ENCODE results near the gene TTYH3.
"Not testable (repeated sequence)": the region's sequence is repeated elsewhere in the genome, so short reads cannot be mapped to it uniquely, and the experiment has no call there.

The TTYH3 gene, protein sequence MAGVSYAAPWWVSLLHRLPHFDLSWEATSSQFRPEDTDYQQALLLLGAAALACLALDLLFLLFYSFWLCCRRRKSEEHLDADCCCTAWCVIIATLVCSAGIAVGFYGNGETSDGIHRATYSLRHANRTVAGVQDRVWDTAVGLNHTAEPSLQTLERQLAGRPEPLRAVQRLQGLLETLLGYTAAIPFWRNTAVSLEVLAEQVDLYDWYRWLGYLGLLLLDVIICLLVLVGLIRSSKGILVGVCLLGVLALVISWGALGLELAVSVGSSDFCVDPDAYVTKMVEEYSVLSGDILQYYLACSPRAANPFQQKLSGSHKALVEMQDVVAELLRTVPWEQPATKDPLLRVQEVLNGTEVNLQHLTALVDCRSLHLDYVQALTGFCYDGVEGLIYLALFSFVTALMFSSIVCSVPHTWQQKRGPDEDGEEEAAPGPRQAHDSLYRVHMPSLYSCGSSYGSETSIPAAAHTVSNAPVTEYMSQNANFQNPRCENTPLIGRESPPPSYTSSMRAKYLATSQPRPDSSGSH

DNA sequence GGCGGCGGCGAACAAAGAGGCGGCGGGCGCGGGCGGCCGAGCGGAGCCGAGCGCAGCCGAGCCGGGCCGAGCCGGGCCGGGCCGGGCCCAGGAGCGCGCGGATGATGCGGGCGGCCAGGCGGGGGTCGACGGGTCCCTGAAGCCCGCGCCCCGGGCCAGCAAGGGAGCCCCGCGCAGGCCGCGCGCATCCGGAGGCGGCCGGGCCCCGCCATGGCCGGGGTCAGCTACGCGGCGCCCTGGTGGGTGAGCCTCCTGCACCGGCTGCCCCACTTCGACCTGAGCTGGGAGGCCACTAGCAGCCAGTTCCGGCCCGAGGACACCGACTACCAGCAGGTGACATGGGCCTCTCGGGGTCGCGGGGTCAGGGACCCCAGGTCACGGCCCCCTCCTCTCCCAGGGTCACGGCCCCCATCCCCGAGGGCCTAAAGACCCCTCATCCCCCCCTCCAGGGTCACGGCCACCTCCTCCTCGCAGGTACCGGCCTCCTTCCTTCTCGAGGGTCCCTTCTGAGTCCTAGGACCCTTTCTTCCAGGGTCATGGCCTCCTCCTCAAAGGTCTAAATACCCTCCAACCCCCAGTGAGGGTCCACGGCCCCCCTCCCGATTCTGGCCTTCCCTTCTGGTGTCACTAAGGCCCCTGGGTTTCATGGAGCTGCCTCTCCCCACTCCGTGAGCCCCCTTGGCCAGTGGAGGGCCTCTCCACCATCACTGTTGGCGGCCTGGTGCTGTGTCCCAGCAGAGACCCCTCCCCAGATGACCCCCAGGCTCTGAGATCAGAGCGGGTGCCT, at the start of gene TTYH3:
Gene TTYH3, plus strand, starts transcription at position 41 of the 787 bp plus-strand sequence. Its CDS starts 170 bp downstream, at position 211.
- no peak for DNase-seq

DNA sequence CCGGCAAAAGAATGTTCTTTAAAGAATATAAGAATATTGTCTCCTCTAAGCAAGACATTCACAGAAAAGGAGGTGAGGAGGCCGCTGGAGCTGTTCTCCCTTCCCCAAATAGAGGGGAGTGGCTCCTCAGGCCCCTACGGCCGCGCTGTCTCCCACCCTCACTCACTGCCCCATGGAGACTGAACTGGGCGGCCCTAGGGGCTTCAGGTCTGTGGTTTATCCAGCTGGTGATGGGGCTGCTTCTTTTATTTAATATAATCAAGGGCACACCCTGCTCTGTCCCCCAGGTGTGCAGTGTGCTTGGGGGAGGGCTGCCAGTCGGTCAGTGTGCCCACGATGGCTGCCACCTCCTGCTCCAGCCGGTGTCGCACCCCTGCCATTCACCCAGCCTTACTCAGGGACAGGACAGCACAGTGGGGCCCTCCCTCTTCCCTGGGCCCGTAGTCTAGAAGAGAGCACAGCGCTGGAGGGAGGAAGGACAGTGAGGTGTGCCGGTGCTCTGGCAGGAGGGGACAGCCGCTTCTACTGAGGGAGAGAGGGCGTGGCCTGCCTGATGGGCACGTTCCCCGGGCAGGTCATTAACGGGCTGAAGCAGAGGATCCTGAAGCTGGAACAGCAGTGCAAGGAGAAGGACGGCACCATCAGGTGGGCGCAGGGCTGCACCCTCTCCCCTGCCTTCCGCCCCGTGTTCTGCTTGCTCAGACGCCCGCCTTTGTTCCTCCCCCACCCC, 49.6 kb upstream of the TTYH3 start:
- DNase-seq, result no peak

DNA sequence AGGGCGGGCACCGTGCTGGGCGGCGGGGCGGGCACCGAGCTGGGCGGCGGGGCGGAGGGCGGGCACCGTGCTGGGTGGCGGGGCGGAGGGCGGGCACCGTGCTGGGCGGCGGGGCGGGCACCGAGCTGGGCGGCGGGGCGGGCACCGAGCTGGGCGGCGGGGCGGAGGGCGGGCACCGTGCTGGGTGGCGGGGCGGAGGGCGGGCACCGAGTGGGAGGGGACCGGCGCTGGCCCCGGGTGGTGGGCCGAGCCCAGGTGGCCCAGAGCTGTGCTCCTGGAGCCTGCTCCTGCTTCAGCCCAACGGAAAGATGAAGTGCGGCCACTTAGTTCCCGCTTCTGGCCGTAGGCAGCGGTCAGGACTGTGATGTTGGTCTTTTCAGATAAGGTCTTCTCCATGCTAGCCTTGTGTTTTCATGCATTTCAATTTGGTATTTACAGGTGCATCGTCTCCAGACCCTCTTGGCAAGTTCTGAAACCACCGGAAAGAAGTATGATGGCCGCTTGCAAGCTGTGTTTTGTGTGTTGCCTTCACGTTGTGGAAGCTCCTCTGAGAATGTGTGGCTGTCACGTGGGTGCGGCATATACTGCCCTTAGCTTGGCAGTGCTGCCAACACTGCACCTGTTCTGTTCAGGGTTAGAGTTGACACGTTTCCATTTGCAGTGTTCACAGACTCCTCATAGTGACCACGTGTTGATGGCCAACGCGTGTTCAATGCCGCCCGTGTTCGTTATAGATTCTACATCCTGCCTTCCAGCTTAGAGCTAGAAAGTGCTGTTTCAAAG, 47.8 kb upstream of the TTYH3 start:
- DNase-seq, result no peak

DNA sequence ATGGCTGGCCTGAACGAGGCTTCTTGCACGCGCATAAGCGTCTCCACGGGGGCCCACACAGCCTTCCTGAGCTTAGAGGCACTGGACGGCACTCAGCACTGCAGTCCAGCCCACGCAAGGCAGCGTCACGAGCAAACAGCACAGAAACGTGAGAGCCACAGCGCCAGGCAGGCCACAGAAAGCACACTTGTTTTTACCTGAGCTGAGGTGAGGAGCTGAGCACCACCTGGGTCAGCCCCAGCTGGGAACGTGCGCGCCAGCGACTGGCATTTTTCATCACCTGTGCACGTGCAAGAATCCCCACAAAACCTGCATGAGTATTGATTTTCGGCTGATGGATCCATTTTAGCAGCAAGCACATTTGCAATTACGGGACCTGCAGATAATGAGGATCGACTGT, 46.3 kb upstream of the TTYH3 start:
- no peak for DNase-seq

DNA sequence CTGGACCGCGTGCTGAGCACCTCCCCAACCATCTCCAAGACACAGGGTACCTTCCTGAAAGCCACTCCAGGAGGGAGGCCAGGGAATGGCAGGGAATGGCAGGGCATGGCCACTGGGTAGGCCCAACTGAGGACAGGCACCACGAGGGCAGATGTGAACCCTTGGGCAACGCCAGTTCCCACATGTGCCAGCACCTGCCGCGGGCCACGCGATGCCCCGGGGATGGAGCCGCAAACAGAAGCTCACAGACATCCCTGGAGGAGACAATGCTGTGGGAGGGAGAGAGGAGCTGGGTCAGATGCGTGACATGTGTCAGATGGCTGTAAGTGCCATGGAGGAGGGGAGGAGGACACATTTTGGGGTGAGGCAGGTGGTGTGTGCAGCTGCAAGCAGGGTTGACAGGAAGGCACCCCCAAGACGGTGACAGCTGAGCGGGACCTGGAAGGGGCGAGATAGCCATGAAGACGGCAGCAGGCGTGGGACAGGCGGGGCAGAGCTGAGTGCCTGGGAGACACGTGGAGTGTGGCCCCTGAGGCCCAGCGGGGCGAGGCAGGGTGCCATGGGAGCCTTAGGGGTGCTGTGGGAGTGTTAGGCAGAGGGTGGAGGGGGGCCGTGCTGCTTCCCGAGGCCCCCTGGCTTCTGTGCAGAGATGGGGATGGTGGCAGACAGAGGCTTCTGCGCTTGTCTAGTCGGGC, 45.3 kb upstream of the TTYH3 start:
- no peak for DNase-seq

DNA sequence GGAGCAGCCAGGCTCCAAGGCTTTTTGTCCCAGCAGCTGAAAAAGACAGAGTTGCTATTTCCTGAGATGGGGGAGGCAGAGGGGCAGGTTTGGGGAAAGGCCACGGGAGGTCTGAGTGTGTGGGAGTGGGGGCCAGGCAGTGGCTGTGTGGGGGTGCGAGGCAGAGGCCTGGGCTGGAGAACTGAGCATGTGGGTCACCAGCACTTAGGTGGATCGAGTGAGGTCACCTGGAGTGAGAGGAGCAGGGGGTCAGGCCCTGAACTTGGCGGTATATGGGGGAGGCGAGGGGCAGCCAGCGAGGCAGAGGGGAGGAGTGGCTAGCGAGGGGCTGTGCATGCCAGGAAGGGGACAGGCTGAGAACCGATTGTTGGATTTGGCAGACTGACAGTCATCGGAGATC, 44.7 kb upstream of the TTYH3 start:
- no peak for DNase-seq

DNA sequence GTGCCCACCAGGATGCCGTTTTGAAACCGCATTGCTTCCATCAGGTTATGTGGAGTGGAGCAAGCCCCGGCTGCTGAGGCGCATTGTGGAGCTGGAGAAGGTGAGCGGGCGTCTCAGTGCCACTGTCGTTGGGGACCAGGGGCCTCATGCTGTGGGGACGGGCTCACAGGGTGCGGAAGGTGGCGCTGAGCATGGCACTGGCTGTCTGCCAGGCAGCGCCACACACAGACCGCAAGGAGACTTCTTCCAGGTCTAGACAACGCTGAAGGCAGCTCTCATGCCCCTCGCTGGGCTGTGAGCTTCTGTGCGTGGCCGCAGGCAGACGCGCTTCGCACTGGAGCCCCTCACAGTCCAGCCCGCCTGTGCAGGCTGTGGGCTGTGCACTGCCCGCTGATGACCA, 44.0 kb upstream of the TTYH3 start:
- DNase-seq, result no peak

DNA sequence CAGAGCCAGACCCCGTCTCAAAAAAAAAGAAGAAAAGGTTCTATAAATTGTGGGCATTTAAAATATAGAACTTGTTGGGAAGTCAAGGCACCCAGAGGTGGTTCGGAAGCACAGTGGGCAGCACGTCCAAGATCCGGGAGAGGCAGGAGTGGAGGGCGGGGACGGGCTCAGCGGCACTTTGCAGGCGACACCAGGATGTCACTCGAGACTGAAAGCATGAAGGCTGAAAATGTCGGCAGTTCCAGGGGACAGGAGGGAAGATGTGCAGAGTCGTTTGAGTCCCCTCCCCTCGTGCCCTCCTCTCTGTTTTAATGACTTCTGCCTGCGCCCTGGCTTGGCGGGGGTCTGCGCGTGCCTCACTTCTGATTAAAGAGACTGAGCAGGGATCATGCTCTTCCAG, 42.4 kb upstream of the TTYH3 start:
- no peak for DNase-seq

DNA sequence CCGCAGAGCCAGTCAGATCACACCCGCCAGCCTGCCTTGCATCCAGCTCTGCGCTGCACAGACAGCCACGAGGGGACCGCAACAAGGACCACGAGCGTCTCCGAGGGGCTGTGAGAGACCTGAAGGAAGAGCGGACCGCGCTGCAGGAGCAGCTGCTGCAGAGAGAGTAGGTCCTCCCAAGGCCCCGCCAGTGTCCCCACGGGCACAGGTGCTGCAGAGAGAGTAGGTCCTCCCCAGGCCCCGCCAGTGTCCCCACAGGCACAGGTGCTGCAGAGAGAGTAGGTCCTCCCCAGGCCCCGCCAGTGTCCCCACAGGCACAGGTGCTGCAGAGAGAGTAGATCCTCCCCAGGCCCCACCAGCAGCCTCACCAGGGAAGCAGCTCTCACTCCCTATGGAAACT, 41.8 kb upstream of the TTYH3 start:
- not testable (repeated sequence) for DNase-seq

DNA sequence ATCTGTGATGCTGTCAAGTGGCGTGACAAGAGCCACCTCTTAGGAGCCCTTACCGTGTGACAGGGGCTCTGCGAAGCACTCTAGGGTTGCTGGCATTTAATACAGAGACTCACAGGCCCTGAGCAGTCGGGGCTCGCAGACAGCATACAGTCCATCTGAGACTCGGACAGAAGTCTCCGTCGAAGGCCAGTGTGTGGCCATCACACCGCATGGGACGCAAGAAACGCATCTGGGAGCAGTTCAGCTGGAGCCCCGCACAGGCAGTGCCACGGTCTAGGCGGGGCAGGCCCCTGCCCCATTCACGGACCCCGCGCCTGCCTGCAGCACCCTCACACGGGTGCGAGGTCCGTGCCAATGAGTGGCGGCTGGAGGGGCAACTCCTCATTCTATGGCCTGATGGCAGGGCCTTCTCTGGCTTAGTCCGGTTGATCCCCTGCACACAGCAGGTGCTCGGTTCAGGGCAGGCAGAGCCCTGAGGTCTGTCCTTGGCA, 39.4 kb upstream of the TTYH3 start:
- DNase-seq, result no peak

DNA sequence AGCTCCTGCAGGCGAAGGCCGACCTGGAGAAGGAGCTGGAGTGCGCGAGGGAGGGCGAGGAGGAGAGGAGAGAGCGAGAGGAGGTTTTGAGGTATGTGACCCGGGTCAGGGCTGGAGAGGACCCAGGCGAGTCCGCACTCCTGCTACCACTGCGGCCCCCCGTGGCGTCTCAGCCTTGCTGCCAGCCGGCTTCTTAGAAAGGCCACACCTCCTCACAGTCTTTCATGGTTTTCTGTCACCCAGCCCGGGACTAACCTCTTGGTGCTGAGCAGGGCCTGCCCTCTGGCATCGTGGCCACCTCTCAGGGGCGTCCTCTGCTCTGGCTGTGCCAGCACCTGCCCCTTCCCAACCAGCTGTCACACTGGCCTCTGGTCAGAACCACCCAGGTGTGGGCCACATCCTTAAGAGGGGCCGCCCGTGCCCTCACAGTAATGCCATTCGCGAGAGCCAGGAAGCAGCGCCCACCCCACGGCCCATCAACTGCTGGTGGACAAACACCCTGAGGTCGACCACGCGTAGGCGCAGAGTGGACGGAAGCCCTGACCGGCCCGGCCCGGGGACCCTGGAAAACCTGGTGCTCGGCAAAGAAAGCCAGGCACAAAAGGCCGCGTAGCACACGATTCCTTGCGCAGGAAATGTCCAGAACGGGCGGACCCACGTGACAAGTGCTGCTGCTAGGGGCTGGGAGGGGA, 38.6 kb upstream of the TTYH3 start:
- no peak for DNase-seq

DNA sequence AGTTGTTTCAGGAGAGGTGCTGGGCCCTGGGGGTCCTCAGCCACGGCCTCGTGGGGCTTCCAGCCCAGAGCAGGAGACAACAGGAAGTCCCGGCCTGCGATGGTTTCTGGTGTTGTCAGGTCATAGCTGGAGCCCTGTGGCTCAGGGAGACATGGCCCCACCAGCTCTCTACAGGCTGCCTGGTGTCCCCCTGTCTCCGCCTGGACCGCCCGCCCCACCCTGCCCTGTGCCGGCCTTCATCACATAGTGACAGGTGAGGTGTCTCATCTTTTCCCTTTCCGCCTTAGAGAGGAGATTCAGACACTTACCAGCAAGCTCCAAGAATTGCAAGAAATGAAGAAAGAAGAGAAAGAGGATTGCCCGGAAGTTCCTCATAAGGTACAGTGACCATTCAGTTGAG, 37.2 kb upstream of the TTYH3 start:
- no peak for DNase-seq

DNA sequence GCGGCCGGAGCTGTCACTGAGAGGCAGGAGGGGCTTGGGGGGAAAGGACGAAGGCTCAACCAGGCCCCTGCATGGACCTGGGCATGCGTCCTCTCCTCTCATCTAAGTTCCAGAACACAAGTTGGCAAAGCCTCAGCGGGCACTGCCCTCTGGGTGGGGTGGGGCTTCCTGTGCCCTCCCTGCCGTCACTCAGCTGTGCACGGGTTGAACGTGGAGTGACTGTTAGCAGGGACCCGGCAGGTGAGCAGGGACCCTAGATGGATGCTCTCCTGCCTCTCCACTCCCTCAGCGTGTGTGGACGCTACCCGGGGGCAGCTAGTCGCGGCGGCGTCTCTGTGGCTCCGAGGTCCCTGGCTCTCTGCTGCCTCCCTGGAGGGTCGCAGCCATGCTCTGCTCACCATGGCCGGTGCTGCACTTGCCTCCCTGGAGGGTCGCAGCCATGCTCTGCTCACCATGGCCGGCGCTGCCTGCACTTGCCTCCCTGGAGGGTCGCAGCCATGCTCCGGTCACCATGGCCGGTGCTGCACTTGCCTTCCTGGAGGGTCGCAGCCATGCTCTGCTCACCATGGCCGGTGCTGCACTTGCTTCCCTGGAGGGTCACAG, 36.4 kb upstream of the TTYH3 start:
- no peak for DNase-seq

DNA sequence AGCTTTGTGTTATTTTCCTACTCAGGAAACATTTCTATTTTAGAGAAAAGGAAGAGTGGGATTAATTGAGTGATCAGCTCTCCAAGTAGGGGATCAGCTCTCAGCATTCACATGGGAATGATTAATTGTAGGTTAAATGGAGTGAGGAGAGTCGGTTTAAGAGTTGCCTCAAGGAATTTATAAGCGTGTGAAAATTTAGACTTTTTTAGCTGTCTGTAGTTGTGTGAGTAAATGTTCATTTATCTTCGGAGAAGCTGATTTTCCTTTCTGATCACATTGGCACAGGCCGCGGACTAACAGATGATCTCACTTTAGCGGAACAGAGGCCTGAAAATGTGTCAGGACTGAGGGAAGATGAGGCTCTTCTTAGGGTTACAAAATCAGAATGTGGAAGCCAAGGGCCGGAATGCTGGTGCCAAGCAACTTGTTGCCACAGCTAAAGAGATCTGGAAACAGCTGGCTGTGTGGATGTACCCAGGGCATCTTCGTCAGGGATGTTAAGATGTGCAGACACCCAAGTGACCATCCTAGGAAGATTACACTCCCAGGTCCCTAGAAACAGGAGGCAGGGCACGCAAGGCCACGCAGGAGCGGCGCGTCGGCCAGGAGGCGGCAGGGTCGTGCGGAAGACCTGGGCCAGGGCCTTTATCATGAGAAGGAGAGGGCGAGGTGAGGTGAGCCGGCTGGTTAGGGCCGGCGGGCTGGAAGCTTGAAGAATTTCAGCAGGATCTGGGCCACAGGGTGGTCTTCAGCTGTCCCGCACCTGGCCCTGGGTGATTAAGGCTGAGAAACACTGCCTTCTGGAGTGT, 35.1 kb upstream of the TTYH3 start:
- no peak for DNase-seq

DNA sequence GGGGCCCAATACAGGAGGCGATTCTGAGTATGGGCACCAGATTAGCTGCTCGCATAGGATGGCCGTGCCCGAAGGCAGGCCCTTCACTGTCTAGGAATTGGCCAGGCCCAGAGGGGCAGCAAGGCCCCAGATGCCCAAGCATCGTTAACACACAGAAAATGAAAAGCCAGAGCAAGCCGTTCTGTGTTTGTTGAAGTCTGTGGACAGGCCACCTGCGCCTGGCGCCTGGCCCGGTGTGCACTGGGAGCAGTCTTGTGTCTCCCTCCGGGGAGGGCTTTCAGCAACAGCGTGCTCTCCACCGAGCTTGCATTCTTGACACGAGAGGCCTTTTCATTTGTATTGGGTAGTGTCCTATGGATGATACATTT, 34.5 kb upstream of the TTYH3 start:
- no peak for DNase-seq

DNA sequence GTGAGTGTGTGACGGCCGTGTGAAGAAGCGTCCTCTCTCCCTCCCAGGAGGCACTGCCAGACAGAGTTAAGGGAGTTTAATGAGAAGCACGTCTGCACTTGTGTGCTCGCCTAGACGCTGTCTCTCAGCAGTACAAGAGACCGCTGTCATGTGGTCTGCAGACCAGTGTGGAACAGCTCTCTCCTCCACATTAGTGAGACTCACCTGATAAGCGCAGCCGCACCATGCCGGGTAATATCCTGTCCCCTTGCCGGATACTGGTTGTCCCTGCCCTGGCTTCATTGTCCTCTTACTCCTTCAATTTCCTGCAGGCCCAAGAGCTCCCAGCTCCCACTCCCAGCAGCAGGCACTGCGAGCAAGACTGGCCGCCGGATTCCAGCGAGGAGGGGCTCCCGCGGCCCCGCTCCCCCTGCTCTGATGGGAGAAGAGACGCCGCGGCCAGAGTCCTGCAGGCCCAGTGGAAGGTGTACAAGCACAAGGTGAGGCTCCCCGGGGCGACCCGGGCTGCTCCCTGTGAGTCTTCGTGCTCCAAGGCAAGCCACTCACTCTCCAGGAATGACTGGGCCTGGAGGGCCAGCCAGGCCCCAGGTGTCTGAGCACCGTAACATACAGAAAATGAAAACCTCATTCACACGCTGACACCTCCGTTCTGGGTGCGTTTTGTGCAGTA, 33.5 kb upstream of the TTYH3 start:
- DNase-seq, result no peak

DNA sequence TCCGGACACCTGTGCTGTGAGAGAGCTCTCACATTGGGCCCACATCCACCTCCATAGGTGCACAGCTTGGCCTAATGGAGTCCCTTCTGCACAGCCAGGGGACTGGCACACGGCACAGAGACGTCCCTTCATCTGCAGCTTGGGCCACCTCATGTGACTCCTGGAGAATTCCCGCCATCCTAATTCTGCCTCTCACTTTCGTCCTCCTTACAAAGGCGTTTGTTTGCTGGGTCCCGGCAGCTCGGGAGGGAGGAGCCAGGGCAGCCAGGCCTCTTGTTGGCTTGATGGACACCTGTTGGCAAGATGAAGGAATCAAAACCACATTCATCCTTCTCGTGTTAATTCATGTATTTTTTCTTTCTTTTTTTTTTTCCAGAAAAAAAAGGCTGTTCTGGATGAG, 30.7 kb upstream of the TTYH3 start:
- DNase-seq, result no peak

DNA sequence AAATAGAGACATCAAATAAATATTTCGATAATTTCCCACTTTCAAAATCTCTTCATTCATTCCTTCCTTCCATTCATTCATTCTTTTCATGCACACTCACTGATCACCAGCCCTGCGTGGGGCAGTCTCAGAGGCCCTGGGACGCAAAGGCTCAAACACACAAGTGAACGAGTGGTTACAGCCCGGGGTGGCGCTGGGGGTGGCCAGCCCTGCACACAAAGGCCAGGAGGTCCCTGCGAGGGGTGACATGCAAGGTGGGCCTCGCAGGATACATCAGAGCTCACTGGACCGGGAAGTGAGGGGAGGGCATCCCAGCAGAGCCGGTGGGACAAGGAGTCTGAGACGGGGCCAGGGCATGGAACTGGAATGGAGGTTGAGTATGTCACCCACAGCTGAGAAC, 29.9 kb upstream of the TTYH3 start:
- no peak for DNase-seq

DNA sequence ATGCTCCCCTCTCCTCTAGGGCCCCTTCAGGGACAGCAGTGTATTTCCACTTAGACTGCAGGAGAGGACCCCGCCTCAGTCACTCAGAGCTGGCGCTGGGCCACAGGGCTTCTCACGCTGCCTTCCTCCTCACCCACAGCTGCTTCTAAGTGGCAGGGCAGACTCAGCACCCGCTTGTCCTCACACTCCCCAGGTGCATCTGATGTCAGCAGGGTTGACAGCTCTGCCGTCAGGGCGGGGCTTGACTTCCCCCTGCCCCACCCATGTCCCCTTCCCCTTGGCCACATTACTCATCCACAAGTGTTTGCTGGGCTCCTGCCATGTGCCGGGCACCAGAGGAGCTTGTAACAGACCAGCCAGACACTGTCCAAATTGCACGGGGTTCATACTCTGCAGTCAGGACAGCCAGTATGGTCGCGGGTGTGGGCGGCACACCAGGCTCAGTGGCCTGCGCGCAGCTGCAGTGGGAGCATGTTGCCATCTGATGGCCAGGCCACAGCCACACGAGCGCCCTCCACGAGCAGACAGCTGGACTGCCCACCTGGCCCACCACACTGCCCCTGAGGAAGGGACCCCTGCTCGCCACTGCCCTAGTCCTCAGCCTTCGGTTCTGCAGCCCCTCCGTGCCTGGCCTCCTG, 29.3 kb upstream of the TTYH3 start:
- DNase-seq, result no peak

Measured in SIG-M5 (cell line).